ENCODE measurements around the gene SLC4A5. TPM values are rescaled to one million over a fixed set of nuclear protein-coding genes. Genes with fewer than 3 reads are reported as not detected.

The SLC4A5 gene
- polyA plus RNA-seq, 2 of the 4 experiments (the other 2 are of a cell fraction), result 0.50 to 1.1 TPM

DNA sequence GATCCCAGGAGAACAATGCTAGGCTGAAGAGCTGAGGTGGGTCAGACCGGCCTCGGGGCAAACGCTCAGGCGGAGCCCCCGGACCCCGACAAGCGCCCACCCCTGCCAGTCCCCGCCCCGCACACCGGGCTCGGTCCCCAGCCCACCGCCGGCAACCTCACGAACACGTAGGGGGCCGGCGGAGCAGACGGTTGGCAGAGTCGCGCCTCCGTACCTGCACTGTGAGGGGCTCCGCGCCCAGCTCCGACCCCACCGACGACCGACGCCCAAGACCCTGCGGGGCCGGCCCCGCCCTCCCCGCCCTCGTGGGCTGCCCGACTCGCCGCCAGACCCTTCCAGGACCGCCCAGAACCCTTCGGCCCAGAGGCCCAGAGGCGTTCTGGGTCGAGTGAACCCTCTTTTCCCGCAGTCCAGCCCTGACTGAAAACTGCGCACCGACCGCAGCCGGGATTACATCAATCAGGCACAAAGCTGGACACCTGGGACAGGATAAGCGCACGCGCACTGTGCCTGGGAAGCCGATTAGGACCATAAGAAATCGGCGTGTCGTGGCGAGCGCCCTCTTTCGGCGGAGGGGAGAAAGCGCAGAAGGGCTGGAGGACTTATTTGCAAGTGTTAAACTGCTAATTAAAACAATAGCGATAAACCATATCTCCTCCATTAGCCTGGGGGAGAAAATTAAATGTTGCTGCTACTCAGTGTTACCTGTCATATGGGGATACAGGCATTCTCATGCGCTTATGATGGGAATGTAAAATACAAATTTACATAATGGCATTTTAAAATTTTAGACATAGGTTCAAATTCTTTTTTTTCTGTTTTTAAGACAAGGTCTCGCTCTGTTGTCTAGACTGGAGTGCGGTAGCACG lies 48.6 kb upstream of the SLC4A5 start (continued):
- TF ChIP-seq, protein P1, sequence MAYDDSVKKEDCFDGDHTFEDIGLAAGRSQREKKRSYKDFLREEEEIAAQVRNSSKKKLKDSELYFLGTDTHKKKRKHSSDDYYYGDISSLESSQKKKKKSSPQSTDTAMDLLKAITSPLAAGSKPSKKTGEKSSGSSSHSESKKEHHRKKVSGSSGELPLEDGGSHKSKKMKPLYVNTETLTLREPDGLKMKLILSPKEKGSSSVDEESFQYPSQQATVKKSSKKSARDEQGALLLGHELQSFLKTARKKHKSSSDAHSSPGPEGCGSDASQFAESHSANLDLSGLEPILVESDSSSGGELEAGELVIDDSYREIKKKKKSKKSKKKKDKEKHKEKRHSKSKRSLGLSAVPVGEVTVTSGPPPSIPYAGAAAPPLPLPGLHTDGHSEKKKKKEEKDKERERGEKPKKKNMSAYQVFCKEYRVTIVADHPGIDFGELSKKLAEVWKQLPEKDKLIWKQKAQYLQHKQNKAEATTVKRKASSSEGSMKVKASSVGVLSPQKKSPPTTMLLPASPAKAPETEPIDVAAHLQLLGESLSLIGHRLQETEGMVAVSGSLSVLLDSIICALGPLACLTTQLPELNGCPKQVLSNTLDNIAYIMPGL (CRISPR knock-in tag; IDR thresholded peaks at IDR 0.05; ENCODE audit: borderline replicate concordance), result no peak; the same call in 1 of the 2 replicates
- no peak for TF ChIP-seq NPAS2 (CRISPR knock-in tag; IDR thresholded peaks at IDR 0.05; ENCODE audit: borderline replicate concordance)
- TF ChIP-seq CBX2 (IDR thresholded peaks at IDR 0.05; ENCODE audit: borderline replicate concordance, low read depth), result no peak
- TF ChIP-seq ZNF302 (CRISPR knock-in tag; IDR thresholded peaks at IDR 0.05), result no peak
- peak; percentile 64; the same call in 1 of the 2 replicates for TF ChIP-seq MAZ (IDR thresholded peaks at IDR 0.05; ENCODE audit: borderline replicate concordance, low read depth, low read length)
- TF ChIP-seq CBX8 (IDR thresholded peaks at IDR 0.05), result no peak
- no peak for TF ChIP-seq RCOR1 (IDR thresholded peaks at IDR 0.05; ENCODE audit: low read depth, low read length)
- TF ChIP-seq HDAC2 (IDR thresholded peaks at IDR 0.05), result no peak
- TF ChIP-seq ZC3H11A (IDR thresholded peaks at IDR 0.05), result no peak
- peak; percentile 80; the same call in 1 of the 2 replicates for TF ChIP-seq CHD4 (IDR thresholded peaks at IDR 0.05; ENCODE audit: borderline replicate concordance)
- TF ChIP-seq JUN (IDR thresholded peaks at IDR 0.05), result peak; percentile 86 to 97
- no peak for TF ChIP-seq NFE2L2 (conservative IDR thresholded peaks at IDR 0.05; ENCODE audit: low read length)
- TF ChIP-seq, protein P2, sequence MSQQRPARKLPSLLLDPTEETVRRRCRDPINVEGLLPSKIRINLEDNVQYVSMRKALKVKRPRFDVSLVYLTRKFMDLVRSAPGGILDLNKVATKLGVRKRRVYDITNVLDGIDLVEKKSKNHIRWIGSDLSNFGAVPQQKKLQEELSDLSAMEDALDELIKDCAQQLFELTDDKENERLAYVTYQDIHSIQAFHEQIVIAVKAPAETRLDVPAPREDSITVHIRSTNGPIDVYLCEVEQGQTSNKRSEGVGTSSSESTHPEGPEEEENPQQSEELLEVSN (IDR thresholded peaks at IDR 0.05; ENCODE audit: borderline replicate concordance, low read depth), result no peak
- peak; percentile 78 for TF ChIP-seq POLR2A (IDR thresholded peaks at IDR 0.05; ENCODE audit: low read length)
- TF ChIP-seq CHD2 (IDR thresholded peaks at IDR 0.05; ENCODE audit: low read length, partially characterized antibody), result peak; percentile 7
- TF ChIP-seq HOXA7 (CRISPR knock-in tag; IDR thresholded peaks at IDR 0.05), result no peak
- no peak for TF ChIP-seq FOSB (CRISPR knock-in tag; IDR thresholded peaks at IDR 0.05)
- TF ChIP-seq FOXS1 (CRISPR knock-in tag; IDR thresholded peaks at IDR 0.05), result no peak

DNA sequence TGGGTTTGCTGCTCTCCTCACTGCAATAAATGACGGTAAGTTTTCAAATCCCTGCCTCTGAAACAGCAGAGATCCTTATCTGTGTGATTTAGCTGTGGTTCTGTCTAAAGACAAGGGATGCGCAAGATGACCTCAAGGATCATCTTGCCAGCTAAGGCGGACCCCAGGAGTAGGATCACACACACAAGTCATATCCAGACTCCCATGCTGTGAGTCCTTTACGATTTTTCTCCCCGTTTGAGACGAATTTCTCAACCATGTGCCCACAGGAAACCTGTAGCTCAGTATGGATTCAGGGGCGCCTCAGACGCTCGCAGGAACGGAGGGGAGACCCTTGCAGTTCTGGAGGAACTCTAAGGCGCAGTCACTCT lies 48.0 kb upstream of the SLC4A5 start:
- Histone ChIP-seq H3K9me3 (no peaks in the 10 kb centered on the region), H3K4me1 (peaks cover 24% of the 10 kb centered on the region), H3K27ac (peak overlapping the region; percentile 85 to 93), H3K4me2 (peak overlapping the region; percentile 90), H3K4me3 (peak overlapping the region; percentile 72)
- peak; percentile 44; the same call in 1 of the 2 replicates for TF ChIP-seq GATA3 (IDR thresholded peaks at IDR 0.05; ENCODE audit: borderline replicate concordance)
- TF ChIP-seq PHF8 (IDR thresholded peaks at IDR 0.05; ENCODE audit: borderline replicate concordance, low read depth), result no peak
- no peak for FAIRE-seq
- ChIA-PET CTCF (interaction anchor here (0.5 to 4.7 kb wide), 46 partner anchors 9 to 566 kb away, joined by 3 to 39 read pairs (median 4); partner anchors contain the start of genes DCTN1 and INO80B), POLR2A (interaction anchor here (1.0 kb wide), 1 partner anchor 30 kb away, joined by 3 read pairs; the partner anchor contains the start of genes C2orf81 and WDR54)
- ATAC-seq, result peak in 1 of 2 experiments; percentile 47; a peak in 5 of 6 replicates
- peak in 1 of 2 experiments; percentile 49 for DNase-seq (ENCODE audit: low read depth in 1 of 2, low spot score in 1 of 2)
- 2% methylated on average over 11 of the region's 11 CpGs for WGBS (ENCODE audit: missing lambda C conversion rate)

DNA sequence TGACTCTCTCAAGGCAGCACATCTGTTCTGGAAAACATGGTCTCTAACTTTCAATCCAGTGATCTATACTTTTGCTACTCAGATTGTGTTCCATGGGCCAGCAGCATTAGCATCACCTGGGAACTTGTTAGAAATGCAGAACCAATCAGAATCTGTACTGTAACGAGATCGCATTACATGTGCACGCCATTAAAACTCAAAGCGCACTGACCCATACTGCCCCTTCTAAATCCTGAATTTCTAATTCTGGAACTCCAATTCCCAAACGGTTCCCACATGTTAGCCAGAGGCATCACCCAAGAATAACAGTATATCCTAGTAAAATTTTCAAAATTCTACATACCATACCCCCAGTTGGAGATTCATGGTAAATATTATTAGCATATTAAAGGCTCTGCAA lies 47.4 kb upstream of the SLC4A5 start:
- WGBS (ENCODE audit: missing lambda C conversion rate), result 77% methylated on average over 5 of the region's 5 CpGs
- no peak for DNase-seq (ENCODE audit: low read depth in 1 of 2, low spot score in 1 of 2)
- Histone ChIP-seq H3K27ac (peak overlapping the region in 1 of 2 experiments; percentile 93; a peak in 1 of 6 replicates), H3K4me3 (peak overlapping the region; percentile 72), H3K4me1 (peaks cover 24% of the 10 kb centered on the region), H3K4me2 (peak overlapping the region; percentile 90), H3K9me3 (no peaks in the 10 kb centered on the region)
- no peak for FAIRE-seq
- POLR2A ChIA-PET, result no interaction called here
- no peak for ATAC-seq
- CTCF ChIA-PET, result interaction anchor here (0.8 to 4.7 kb wide), 18 partner anchors 8 to 193 kb away, joined by 3 to 39 read pairs (median 10); partner anchors contain the start of genes DCTN1 and INO80B
- no peak for TF ChIP-seq FOXS1 (CRISPR knock-in tag; IDR thresholded peaks at IDR 0.05)
- TF ChIP-seq, protein P3, sequence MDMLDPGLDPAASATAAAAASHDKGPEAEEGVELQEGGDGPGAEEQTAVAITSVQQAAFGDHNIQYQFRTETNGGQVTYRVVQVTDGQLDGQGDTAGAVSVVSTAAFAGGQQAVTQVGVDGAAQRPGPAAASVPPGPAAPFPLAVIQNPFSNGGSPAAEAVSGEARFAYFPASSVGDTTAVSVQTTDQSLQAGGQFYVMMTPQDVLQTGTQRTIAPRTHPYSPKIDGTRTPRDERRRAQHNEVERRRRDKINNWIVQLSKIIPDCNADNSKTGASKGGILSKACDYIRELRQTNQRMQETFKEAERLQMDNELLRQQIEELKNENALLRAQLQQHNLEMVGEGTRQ (IDR thresholded peaks at IDR 0.05), result no peak
- TF ChIP-seq, protein P4, sequence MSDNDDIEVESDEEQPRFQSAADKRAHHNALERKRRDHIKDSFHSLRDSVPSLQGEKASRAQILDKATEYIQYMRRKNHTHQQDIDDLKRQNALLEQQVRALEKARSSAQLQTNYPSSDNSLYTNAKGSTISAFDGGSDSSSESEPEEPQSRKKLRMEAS (IDR thresholded peaks at IDR 0.05), result no peak
- TF ChIP-seq PHF8 (IDR thresholded peaks at IDR 0.05; ENCODE audit: borderline replicate concordance, low read depth), result no peak

Measured in A549 (cell line).